ENCODE data around the gene OBSCN.

The OBSCN gene

GRCh38 chr1:228267962-228268880 is 60.4 kb downstream of the OBSCN start:
- no peak for TF ChIP-seq CTCF (IDR thresholded peaks at IDR 0.05)

- TF ChIP-seq CTCF (IDR thresholded peaks at IDR 0.05), result no peak
Measured at GRCh38 chr1:228268881-228269265, 61.0 kb downstream of the OBSCN start.

- no peak for TF ChIP-seq CTCF (IDR thresholded peaks at IDR 0.05)
Measured at GRCh38 chr1:228270032-228270431, 62.2 kb downstream of the OBSCN start.

GRCh38 chr1:228271701-228272251 is 63.9 kb downstream of the OBSCN start:
- no peak for TF ChIP-seq CTCF (IDR thresholded peaks at IDR 0.05)

- TF ChIP-seq CTCF (IDR thresholded peaks at IDR 0.05), result no peak
Measured at GRCh38 chr1:228272331-228272791, 64.5 kb downstream of the OBSCN start.

GRCh38 chr1:228272831-228273571 is 65.2 kb downstream of the OBSCN start:
- no peak for TF ChIP-seq CTCF (IDR thresholded peaks at IDR 0.05)

- TF ChIP-seq CTCF (IDR thresholded peaks at IDR 0.05), result no peak
Measured at GRCh38 chr1:228273720-228274451, 66.0 kb downstream of the OBSCN start.

All from LNCAP (cell line).